SW480 (cell line): ENCODE results near the gene TRDMT1.

Experiments used
- DNase-seq: peaks from one replicate; pipeline ENCODE4 v3.0.0-alpha.2; 2016; ENCODE audit warnings: low spot score

Gene TRDMT1

DNA sequence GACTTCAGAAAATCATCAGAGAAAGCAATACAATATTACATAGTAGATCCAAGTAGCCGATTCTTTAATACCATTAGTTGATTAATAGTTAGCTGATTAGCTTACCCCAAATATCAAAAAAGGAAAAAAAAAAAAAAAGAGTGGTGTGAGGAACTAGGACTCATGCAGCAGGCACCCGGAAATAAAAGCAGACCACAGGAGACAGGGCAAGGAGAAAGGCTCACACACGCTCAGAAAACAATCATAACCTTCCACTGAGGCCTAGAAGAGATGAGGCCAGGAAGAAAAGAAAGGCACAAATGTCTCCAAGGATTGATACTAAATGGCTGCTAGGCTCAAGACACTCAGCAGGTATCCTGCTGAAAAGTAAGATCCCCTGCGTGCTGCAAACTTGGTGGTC is 25.9 kb downstream of the TRDMT1 start:
- DNase-seq = no peak

DNA sequence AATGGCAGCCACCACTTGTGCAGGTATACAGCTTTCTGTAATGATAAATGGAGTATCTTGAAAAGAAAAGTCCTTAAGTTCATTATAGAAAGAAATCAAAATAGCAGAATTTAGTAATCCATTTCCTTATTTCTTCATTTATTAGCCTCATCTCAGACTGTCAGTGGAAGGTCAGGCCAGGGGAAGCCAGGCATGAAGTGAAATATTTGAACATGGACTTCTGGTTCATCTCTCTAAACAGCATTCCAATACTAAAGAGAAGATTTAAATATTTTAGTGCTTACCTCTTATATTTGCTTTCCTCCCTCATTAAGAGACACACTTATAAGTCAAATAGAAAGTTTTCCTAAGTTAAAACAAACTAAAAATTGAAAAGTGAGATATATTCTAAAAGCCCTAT is 26.8 kb downstream of the TRDMT1 start:
- no peak for DNase-seq

DNA sequence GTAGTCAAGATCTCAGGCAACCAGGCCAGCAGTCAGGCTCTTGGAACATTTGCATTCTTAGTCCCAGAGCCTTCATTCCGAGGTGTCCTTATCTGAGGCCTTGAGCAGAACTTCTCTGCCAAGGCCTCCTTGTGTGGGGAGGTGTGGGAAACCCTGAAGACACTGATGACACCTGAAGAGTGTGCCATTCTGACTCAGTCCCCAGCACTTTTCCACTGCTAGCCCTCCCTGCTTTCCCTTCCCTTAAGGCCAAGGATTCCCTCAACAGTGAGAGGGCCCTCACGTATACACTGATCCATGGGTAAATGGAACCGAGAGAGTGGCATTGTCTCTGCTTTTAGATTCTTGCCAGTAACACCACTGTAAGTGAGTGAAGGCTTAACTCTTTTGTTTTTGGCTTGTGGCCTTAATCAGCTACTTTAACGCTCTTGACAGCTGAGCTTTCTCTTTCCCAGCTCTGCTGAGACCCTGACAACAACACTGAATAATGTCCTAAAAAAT is 30.3 kb downstream of the TRDMT1 start:
- no peak for DNase-seq

DNA sequence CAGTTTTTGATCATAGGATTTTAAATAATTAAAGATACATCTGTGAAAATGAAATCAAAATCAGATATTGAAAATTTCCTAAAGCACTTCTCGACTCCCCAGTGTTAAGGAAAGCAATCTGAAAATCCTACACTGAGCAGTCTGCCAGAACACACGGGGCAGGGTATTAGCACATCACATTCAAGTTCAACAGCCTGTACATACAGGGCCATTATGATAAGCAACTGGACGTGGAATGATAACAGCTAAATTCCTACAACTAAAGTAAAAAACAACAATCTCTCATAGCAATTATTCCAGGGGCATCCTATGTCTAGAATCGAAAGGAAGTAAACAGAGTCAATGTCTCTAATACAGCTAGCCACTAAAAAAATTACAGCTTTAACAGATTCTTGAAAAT is 31.7 kb downstream of the TRDMT1 start:
- DNase-seq = no peak

DNA sequence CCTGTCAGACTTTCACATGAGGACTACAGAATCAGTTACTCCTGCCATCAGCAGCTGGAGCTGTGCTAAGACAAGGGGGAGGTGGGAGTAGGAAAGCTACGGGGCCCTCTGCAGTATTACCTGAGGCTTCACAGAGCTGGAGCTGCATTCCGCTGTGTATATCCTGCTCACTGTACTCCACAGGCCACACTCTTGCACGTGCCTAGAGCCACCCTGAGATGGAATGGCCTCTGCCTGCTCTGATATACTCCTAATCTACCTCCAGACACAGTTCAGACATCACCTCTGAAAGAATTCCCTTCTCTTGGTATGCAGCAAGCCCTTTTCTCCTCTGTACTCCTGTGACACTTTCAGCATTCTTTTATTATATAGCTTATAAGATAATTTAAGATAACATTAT is 34.8 kb downstream of the TRDMT1 start:
- DNase-seq = no peak

DNA sequence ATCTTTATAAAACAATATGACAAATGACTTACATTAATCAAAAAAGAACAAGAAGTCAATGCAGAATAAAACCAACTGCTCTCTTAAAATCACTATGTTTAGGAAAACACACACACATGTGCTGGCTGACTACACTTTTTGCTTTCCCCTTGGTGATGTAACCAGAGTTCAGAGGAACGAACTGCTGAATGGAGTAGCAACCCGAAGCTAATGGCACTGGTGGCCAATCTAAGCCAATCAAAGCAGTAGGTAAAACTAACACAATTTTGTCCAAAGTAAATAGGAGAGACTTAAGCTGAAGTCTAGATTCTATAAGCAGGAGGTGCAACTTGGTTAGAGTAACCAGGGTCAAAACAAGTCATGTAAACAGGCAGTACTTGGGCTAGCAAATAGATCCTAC is 38.6 kb downstream of the TRDMT1 start:
- DNase-seq = no peak

DNA sequence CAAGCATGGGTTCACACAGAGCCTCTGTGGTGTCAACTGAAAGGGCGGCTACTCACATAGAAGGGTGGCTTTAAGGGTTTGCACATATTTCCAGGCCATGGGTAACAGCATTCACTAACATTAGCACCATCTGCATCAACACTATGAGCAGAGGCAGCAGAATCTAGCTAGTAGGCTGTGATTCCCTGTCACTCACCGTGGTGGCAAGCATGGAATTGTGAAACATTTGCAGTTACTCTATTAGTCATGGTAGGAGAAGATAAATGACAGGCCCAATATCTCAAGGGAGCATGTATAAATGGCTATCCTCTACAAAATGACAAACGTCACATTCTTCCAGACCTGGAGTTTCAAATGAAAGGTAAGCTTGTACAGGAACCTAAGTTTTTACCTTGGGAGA is 39.7 kb downstream of the TRDMT1 start:
- no peak for DNase-seq

DNA sequence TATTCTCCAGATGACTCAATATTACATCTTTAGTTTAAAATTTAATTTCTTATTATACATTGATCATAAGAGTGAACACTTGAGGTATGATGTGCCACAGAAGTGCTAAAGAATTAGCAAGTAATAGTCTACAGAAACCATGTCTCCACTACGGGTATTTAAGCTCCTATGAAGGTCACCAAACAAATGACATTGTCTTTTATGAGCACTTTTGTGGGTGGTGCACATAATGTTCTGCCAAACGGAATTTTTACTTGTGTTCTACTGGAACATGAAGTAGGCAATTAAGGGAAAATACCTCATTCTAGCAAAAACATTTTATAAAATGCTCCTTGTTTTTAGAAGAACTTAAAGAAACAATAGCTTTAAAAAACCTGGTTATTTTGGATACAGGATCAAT is 44.4 kb downstream of the TRDMT1 start:
- DNase-seq = no peak

DNA sequence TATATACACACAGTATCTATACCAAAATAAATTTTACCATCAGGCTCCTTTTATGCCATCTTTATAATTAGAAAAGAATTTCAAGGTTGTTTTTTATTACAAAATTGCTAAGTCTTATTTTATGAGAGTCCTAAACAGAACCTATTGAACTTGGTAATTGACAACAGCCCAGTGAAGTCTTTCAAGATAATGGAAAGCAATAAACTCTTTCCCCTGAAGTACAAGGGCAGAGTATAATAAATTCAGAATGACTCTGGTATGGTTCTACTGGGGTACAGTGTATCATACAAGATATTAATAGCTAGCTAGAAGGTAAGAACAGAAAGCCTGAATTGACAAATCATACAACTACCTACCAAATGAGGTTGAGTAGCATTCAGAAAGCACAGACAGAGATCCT is 45.6 kb downstream of the TRDMT1 start:
- no peak for DNase-seq

DNA sequence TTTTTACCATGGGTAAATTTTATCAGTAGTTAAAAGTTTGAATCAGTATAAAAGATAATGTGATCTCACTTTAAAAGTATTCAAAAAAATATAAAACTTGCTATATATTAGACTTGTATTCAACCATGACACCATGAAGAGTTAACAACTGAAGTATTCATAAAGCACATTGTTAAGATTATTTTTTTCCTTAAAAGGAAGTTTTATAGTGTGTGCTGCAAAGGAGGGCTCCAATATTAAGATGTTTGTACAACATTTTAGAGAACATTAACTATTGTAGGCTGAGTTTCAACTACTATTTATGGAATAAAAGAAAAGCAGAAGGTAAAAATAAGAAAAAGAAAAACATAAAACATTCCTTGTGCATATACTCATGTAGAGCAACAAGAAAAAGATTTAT is 47.4 kb downstream of the TRDMT1 start:
- no peak for DNase-seq

DNA sequence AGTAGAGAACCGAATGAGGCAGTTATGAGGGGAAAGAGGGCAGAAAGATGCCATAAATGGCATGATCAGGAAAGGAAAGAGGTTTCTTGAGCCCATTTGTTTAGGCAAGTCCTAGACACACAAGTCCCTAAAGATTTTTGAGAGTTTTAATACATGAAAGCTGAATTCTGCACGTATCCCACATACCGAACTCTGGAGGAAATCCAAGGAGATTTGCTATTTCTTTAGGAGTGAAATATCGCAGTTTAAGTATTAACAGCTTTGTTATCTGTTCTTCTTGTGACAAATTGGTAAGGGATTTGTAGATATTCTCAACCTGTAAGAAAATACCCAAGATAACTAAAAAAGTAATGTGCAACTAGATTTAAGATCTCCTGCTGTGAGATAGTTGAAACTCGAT is 48.2 kb downstream of the TRDMT1 start:
- no peak for DNase-seq

DNA sequence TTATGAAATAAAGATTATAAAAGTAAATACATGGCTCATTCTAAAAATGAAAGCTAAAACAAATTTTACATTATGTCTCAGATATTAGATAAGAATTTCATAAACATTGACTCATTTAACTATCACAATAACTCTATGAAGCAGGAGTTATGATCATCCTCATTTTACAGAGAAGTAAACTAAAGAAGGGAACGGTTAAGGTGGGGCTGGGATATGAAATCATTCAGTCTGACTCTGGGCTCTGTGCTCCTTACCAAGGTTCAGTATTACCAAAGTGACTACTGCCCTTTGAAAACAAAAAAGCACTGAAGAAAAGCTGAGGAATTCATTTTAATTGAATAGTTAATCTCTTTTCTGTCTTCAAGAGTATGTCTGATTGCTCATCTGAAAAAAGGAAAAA is 49.8 kb downstream of the TRDMT1 start:
- DNase-seq = no peak

DNA sequence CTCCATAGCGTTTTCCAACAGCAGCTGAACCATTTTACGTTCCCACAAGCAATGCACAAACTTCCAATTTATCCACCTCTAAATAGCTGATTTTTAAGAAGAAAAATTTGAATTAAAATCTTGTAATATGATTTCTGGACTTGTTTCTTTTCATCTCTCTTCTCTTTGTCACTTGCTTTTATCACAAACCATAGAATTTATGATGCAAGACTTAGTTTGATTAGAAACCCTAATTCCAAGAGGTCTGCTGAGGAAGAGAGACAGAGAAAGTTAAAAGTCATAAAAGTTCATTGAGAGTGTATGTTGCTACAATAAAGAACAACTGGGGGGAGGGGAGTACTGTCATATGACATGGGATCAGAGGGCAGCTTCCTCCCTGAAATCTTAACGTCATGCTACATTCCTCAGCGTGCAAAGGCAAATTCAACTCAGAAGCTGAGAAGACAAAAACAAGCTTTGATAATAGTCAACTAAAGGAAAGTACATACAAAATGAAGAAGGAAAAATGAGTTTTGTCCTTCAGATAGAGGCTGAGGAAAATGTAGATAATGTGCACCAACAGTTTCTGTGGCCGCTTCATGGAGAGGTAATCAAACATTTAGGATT is 53.5 kb downstream of the TRDMT1 start:
- DNase-seq = no peak

DNA sequence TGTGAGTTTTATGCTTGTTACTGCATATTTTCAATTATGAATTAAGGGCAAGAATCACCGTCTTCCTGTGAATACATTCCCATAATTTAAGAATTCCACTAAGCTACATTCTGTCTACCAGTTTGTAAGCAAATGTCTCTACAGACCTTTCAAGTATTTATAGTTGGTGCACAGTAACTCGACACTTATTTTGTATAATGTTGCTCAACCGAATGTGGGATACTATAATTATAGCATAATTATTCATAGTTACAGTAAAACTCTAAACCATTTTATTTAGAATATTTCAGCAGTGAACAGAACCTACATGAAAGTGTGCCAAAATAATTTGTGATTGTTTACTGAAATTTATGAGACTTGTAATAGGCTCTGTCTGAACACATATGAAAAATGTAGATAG is 54.6 kb downstream of the TRDMT1 start:
- no peak for DNase-seq

DNA sequence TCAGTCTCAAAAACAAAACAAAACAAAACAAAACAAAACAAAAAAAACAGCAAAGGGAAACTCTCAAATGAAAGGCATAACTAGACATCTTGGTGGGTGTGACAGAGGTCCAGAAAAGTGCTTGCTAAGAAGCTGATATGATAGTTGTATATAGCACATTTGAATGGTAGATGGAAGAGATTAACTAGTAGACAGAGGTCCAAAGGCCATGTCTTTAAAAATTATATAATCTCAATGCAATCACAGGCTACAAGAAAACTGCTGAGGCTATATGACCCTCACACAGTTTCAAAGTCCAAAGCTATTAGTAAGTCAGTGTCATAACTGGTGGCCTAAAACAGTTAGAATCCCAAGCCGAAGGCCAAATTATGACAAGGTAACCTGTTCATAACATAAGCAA is 56.2 kb downstream of the TRDMT1 start:
- no peak for DNase-seq

DNA sequence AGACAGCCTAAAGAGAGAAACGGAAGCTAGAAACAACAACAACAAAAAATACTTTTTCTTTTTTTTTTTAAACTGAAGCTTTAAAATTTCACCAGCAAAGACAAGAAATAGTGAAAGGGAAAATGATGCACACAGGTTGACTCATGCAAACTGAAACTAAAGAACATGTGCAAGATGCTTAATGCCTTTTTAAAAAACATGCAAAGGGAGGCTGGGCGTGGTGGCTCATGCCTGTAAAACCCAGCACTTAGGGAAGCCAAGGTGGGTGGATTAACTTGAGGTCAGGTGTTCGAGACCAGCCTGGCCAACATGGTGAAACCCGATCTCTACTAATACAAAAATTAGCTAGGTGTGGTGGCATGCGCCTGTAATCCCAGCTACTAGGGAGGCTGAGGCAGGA is 56.7 kb downstream of the TRDMT1 start:
- DNase-seq = no peak

DNA sequence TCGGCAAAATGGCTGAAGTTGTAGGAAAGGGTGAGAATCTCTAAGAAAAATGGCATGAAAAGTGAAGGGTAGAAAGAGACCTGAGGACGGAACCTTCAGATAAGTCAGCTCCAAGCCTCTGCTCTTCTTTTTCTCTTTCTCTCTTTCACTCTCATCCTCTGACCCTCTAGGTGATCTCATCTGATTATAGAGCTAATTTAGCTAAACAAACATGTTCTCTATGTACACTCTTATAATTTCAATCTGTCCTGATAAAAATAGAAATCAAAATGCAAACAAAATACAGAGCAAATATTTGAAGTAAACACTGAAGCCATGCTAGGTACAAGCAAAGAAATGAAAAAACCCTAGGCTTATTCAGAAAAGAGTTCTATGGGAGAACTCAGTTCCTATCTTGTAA is 57.4 kb downstream of the TRDMT1 start:
- no peak for DNase-seq

DNA sequence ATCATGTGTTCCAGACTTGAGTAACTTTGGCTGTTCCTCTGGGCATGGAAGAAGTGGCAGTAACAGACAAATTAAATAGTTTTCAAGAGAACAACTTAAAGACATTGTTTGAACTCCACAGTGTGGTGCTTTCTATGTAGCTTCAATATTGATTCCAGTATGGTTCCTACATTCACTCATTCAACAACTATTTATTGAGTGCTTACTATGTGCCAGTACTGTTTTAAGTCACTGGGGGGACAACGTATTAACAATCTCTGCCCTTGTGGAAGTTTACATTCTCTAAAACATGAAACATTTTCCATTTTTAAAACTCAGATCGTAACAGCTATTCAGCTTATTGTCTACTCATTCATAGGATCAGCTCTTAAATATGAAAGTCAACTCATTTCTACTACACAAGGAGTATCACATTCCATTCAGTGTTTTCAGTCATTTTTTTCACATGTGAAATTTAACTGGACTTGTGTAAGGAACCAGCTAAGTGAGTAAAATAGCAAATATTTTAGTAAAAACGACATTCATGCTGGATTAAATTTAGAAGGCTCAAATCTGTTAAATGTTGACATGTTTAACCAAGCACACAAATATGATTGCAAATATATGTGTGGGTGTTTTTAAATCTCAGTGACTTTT is 58.3 kb downstream of the TRDMT1 start:
- no peak for DNase-seq

DNA sequence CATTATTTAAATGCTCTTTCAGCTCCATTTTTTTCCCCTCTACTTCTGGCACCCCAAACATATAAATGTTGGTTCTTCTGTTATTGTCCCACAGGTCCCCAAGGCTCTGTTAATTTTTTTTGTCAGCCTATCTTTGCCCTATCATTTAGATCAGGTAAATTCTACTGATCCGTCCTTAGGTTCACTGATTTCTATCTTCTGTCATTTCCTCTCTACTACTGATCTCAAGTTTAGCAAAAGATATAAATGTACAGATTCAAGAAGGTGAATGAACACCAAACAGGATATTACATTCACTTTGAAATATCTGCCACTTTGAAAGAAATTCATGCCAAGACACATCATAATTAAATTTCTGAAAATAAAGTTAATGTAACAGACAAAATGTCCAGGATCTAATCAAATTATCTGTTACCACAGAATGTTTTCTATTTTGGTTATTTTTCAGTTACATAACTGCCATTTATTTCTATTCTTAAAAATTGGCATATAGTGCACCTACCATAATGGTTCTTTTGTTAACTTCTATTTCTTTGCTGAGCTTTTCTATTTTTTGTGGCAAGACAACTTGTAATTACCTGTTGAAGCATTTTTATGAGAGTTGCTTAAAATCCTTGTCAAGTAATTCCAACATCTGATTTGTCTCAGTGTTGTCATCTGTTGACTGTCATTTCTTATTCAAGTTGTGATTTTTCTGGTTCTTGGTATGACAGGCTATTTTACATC is 59.8 kb downstream of the TRDMT1 start:
- no peak for DNase-seq

DNA sequence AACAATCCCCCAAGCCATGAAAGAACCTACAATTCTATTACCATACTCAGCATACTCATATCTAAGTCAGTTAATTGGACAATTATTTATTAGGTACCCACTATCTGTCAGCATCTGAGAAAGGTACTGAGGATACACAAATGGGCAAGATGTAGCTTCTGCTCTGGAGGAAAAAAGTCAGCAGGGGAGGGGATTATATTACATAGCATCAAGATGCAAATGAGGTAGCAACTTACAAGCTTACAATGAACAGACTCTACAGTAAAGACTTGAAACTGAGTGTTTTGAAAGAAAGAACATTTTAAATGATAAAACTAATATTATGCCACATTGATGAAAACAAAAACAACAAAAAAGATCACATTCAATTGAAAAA is 61.1 kb downstream of the TRDMT1 start:
- DNase-seq = no peak

DNA sequence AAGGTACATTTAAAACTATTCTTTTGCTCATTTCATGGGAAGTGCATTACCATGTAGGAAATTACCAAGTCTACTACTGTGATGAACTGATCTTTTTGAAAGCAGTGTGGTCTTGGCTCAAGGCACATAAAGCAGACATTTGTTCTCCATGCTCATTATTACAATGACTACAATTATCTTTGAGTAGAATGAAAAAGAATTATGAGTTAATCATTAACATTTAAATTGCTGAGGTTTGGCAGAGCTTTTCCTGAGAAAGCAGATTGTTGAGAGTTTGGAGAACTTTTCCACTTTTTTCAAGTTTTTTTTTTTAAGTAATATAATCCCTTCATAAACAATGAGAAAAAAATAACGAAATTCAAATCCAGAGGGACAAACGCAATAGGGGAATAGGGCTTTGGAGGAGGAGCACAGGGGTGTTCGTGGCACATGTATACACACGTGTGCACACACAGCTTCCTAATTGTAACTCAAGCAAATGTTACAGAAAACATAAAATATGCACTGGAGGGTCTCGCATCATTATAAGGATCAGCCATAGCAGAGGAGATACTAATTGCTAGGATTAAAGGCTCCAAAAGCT is 62.9 kb downstream of the TRDMT1 start:
- DNase-seq = no peak

DNA sequence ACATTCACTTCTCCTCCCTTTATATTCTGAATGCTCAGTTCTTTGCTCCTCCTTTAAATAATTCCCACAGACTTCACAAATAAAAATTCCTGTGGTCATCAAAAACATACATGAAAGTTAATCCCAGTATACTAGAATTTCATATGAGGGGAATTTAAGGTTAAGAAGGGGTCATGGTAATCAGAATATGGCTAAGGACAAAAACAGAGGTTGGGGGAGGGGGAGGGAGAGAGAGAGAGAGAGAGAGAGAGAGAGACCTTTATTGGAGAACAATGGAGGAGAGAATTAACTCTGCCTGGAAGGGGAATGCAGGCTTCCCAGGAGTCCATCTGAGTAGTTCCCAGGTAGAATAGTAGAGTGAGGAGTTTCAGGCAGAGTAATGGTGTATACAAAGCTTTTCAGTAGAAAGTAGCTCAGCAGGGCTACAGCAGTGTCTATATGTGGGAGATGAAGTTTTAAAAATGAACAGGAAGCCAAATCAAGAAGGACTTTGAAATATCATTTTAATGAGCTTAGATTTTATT is 66.7 kb downstream of the TRDMT1 start:
- DNase-seq = peak; percentile 22

DNA sequence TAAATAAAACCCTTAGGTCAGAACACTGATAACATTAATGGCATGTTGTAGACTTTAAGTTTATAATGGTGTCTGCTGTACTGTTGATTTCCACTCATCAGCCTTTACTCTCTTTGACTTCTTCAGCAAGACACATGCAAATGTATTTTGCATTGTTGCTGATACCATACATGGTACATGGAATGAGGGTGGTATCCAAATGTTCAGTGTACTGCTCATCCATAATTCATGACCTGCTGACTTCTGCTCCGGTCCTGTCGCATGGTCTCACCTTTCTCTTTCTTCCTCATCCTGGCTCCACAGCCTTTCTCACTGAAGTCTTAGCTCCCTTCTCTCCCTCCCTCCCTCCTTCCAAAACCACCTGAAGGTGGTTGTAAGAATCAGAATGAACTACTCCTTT is 67.2 kb downstream of the TRDMT1 start:
- peak; percentile 9 for DNase-seq
